Activated T-cell treated with anti-CD3 and anti-CD28 coated beads, Interleukin-2, amount 50 U/mL, for 24 hours (primary cell): ENCODE data around the gene CD69.
"Not testable (repeated sequence)": the region's sequence is repeated elsewhere in the genome, so short reads cannot be mapped to it uniquely, and the experiment has no call there.

Source experiments
- DNase-seq: peaks from one replicate; pipeline ENCODE4 v3.0.0-alpha.2; 2020
- H3K27ac Mint-ChIP-seq: 2 replicates; pipeline ENCODE4 v1.8.0; 2020; ENCODE audit warnings: mild to moderate bottlenecking, mixed read lengths
- H3K27me3 Mint-ChIP-seq: 2 replicates; pipeline ENCODE4 v1.8.0; 2020; ENCODE audit warnings: mixed read lengths
- H3K36me3 Mint-ChIP-seq: 2 replicates; pipeline ENCODE4 v1.8.0; 2020; ENCODE audit warnings: low read depth, mixed read lengths
- H3K4me1 Mint-ChIP-seq: 2 replicates; pipeline ENCODE4 v1.8.0; 2020; ENCODE audit warnings: low read depth, mixed read lengths
- H3K4me3 Mint-ChIP-seq: 2 replicates; pipeline ENCODE4 v1.8.0; 2020; ENCODE audit warnings: mild to moderate bottlenecking, moderate library complexity, mixed read lengths
- H3K9me3 Mint-ChIP-seq: 2 replicates; pipeline ENCODE4 v1.8.0; 2020; ENCODE audit warnings: mixed read lengths

CD69 gene

GRCh38 chr12:9745199-9745598, 15.5 kb downstream of the CD69 start:
- Mint-ChIP-seq H3K27me3 (no peaks in the 10 kb centered on the region), H3K27ac (no peak overlapping the region), H3K36me3 (peaks cover 3% of the 10 kb centered on the region), H3K4me1 (peaks cover 55% of the 10 kb centered on the region), H3K9me3 (peaks cover 4% of the 10 kb centered on the region), H3K4me3 (no peak overlapping the region)
- no peak for DNase-seq

- H3K4me3 Mint-ChIP-seq: peak overlapping the region; percentile 60
- peaks cover 64% of the 10 kb centered on the region for H3K4me1 Mint-ChIP-seq
- no peaks in the 10 kb centered on the region for H3K27me3 Mint-ChIP-seq
- no peak for DNase-seq
- peak overlapping the region; percentile 95 for H3K27ac Mint-ChIP-seq
- peaks cover 11% of the 10 kb centered on the region for H3K36me3 Mint-ChIP-seq
- peaks cover 4% of the 10 kb centered on the region for H3K9me3 Mint-ChIP-seq
These were observed 18.0 kb downstream of the CD69 start for GRCh38 chr12:9742661-9743060.

GRCh38 chr12:9741726-9742125, 19.0 kb downstream of the CD69 start:
- Mint-ChIP-seq H3K4me1 (peaks cover 72% of the 10 kb centered on the region), H3K27ac (peak overlapping the region; percentile 95), H3K36me3 (peaks cover 11% of the 10 kb centered on the region), H3K4me3 (peak overlapping the region; percentile 60), H3K9me3 (peaks cover 4% of the 10 kb centered on the region), H3K27me3 (no peaks in the 10 kb centered on the region)
- peak; percentile 60 for DNase-seq

- Mint-ChIP-seq H3K9me3 (peaks cover 4% of the 10 kb centered on the region), H3K4me3 (peak overlapping the region; percentile 69), H3K4me1 (peaks cover 79% of the 10 kb centered on the region), H3K27me3 (no peaks in the 10 kb centered on the region), H3K27ac (peak overlapping the region; percentile 86), H3K36me3 (peaks cover 11% of the 10 kb centered on the region)
- DNase-seq: no peak
These were observed 20.5 kb downstream of the CD69 start for GRCh38 chr12:9740106-9740750.

GRCh38 chr12:9739404-9740105, 21.1 kb downstream of the CD69 start:
- peak overlapping the region; percentile 69 for H3K4me3 Mint-ChIP-seq

GRCh38 chr12:9738905-9739304, 21.8 kb downstream of the CD69 start:
- not testable (repeated sequence) for DNase-seq, H3K27me3 Mint-ChIP-seq, H3K9me3 Mint-ChIP-seq
- peaks cover 76% of the 10 kb centered on the region for H3K4me1 Mint-ChIP-seq
- H3K27ac Mint-ChIP-seq: peak overlapping the region; percentile 79
- peak overlapping the region; percentile 51 for H3K4me3 Mint-ChIP-seq
- peaks cover 11% of the 10 kb centered on the region for H3K36me3 Mint-ChIP-seq

More at GRCh38 chr12:9739404-9740105, 21.1 kb downstream of the CD69 start:
- DNase-seq: peak; percentile 53
- H3K27me3 Mint-ChIP-seq, H3K9me3 Mint-ChIP-seq: not testable (repeated sequence)
- H3K27ac Mint-ChIP-seq: peak overlapping the region; percentile 86
- peaks cover 11% of the 10 kb centered on the region for H3K36me3 Mint-ChIP-seq
- H3K4me1 Mint-ChIP-seq: peaks cover 74% of the 10 kb centered on the region

GRCh38 chr12:9736936-9737705, 23.6 kb downstream of the CD69 start:
- H3K9me3 Mint-ChIP-seq: peaks cover 4% of the 10 kb centered on the region
- no peak for DNase-seq
- peaks cover 14% of the 10 kb centered on the region for H3K36me3 Mint-ChIP-seq
- H3K4me3 Mint-ChIP-seq: peak overlapping the region; percentile 49
- peaks cover 73% of the 10 kb centered on the region for H3K4me1 Mint-ChIP-seq
- peak overlapping the region; percentile 86 for H3K27ac Mint-ChIP-seq
- H3K27me3 Mint-ChIP-seq: no peaks in the 10 kb centered on the region

- Mint-ChIP-seq H3K36me3 (peaks cover 14% of the 10 kb centered on the region), H3K9me3 (peaks cover 3% of the 10 kb centered on the region), H3K4me3 (no peak overlapping the region), H3K27me3 (no peaks in the 10 kb centered on the region), H3K27ac (no peak overlapping the region), H3K4me1 (peaks cover 77% of the 10 kb centered on the region)
- DNase-seq: no peak
These were observed 25.1 kb downstream of the CD69 start for GRCh38 chr12:9735601-9736000.

- no peak for DNase-seq
- Mint-ChIP-seq H3K4me3 (peak within 1 kb of the TSS; percentile 77), H3K4me1 (peaks cover 71% of the 10 kb centered on the region), H3K27me3 (no peaks in the 10 kb centered on the region), H3K36me3 (peaks cover 3% of the 10 kb centered on the region), H3K9me3 (no peaks in the 10 kb centered on the region), H3K27ac (peak within 1 kb of the TSS; percentile 91)
These were observed 27.7 kb downstream of the CD69 start, which contains the start of gene CLECL1 for GRCh38 chr12:9732921-9733461. Gene CLECL1, minus strand, starts transcription at chr12:9733097.

GRCh38 chr12:9731797-9732196, 28.9 kb downstream of the CD69 start:
- no peaks in the 10 kb centered on the region for H3K9me3 Mint-ChIP-seq
- no peaks in the 10 kb centered on the region for H3K27me3 Mint-ChIP-seq
- H3K4me3 Mint-ChIP-seq: peak overlapping the region; percentile 77
- H3K36me3 Mint-ChIP-seq: peaks cover 3% of the 10 kb centered on the region
- H3K27ac Mint-ChIP-seq: peak overlapping the region; percentile 82
- peaks cover 61% of the 10 kb centered on the region for H3K4me1 Mint-ChIP-seq
- DNase-seq: no peak

GRCh38 chr12:9731393-9731792, 29.3 kb downstream of the CD69 start:
- Mint-ChIP-seq H3K27ac (peak overlapping the region; percentile 82), H3K9me3 (no peaks in the 10 kb centered on the region), H3K36me3 (peaks cover 3% of the 10 kb centered on the region), H3K4me1 (peaks cover 57% of the 10 kb centered on the region), H3K4me3 (peak overlapping the region; percentile 77), H3K27me3 (no peaks in the 10 kb centered on the region)
- DNase-seq: no peak

- H3K9me3 Mint-ChIP-seq: no peaks in the 10 kb centered on the region
- peaks cover 3% of the 10 kb centered on the region for H3K36me3 Mint-ChIP-seq
- DNase-seq: no peak
- peak overlapping the region; percentile 77 for H3K4me3 Mint-ChIP-seq
- H3K4me1 Mint-ChIP-seq: peaks cover 53% of the 10 kb centered on the region
- peak overlapping the region; percentile 82 for H3K27ac Mint-ChIP-seq
- H3K27me3 Mint-ChIP-seq: no peaks in the 10 kb centered on the region
These were observed 30.1 kb downstream of the CD69 start for GRCh38 chr12:9730591-9730990.

- no peak for DNase-seq
- Mint-ChIP-seq H3K9me3 (no peaks in the 10 kb centered on the region), H3K36me3 (peaks cover 3% of the 10 kb centered on the region), H3K4me3 (peak overlapping the region; percentile 77), H3K4me1 (peaks cover 50% of the 10 kb centered on the region), H3K27me3 (no peaks in the 10 kb centered on the region), H3K27ac (no peak overlapping the region)
These were observed 30.7 kb downstream of the CD69 start for GRCh38 chr12:9730011-9730410.

GRCh38 chr12:9729082-9729481, 31.6 kb downstream of the CD69 start:
- Mint-ChIP-seq H3K4me3 (no peak overlapping the region), H3K27me3 (no peaks in the 10 kb centered on the region), H3K27ac (no peak overlapping the region), H3K9me3 (no peaks in the 10 kb centered on the region), H3K36me3 (peaks cover 3% of the 10 kb centered on the region), H3K4me1 (peaks cover 51% of the 10 kb centered on the region)
- no peak for DNase-seq
